HG03432 (cell line): ENCODE measurements around the gene ZNF521.
"Not testable (repeated sequence)": the region's sequence is repeated elsewhere in the genome, so short reads cannot be mapped to it uniquely, and the experiment has no call there.

Source experiments
- ATAC-seq: cut with Tn5 transposase; IDR thresholded peaks from one replicate; pipeline ENCODE4 v1.9.1; 2021; ENCODE audit warnings: mild to moderate bottlenecking, moderate library complexity; ENCODE audit not compliant: unreplicated experiment

ZNF521 gene

DNA sequence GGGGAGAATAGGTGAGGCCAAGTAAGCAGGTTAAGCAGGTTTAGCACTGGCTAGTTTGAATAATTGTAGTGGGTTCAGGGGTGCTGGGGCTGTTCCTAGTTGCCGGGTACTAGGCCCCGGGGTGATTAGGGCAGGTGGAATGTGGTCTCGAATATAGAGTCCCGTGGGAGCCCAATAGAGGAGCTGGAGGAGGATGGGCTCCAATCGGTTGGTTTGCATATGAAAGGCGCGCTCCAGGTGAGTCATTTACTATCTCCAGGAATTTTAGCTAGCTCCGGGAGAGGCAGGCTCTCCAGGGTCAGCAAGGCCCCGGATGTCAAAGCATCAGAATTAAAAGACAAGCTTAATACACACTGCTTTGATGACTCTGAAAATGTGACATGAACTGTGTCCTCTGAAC is 304.0 kb downstream of the ZNF521 start:
- no peak for ATAC-seq

DNA sequence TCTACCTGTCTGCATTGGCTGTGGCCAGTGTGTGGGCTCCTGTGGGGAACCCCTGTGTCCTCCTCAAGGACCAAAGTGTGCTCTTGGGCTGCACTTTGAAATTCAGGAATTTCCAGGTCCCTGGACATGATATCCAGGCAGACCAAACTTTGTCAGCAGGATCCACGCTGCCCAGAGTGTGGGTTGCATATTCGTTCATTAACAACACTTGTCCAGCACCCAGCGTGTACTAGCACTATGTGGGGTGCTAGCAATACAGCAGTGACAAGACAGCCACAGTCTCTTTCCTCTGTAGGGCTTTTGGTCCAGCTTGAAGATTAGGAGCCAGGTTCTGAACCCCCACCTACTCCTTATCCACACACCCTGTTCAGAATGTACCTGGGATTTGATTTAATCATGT is 304.5 kb downstream of the ZNF521 start:
- no peak for ATAC-seq

DNA sequence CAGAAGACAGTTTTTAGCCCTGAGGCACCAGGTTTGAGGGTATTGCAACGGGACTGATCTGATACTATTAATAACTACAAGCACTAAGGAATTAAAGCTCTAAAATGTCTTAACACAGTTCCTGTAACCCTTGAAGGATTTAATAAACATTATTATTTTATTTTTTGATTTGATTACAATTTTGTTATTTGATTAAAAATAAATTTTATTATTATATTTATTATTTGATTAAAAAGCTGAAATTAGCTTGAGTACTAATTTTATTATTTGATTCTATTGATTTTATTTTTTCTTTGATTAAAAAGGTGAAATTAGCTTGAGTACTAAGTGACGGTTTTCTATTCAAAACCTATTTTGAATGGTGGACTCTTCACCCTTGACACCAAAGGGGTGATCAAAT is 307.3 kb downstream of the ZNF521 start:
- ATAC-seq = no peak

DNA sequence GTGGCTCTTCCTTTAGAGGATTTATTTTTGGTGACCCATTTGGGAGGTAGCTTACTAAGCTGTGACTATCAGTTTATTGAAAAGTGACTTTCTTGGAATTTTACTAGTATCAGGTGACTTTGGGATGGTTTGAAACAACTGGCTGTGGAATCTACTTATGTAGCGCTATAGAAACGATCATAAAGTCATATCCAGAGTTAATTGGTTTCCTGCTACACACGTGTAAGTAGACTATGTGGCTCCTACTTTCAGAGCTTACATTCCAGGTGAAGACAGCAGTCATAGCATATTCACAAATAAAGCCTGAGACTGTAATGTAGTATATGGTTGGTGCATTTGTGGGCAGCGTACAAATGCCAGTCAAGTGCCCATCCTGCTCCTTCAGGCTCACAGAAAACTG is 308.9 kb downstream of the ZNF521 start:
- ATAC-seq = no peak

DNA sequence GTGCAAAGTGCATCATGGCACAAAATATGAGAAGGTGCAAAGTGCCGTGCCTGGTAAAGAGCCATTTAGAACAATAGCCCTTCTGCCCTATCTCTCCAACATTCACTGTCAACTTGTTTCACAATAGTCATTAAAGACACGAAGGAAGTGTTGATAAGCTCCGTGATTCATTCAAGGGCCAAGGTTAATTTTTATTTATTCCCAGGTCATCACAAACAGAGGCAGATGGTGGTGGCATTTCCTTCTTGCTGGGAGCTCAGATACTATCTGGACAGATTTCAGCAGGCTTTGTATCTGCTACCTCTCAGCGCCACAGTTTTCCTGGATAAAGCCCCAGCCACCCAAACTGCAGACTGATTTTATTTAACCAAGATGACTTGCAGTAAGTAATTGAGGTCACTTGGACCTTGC is 309.3 kb downstream of the ZNF521 start:
- no peak for ATAC-seq

DNA sequence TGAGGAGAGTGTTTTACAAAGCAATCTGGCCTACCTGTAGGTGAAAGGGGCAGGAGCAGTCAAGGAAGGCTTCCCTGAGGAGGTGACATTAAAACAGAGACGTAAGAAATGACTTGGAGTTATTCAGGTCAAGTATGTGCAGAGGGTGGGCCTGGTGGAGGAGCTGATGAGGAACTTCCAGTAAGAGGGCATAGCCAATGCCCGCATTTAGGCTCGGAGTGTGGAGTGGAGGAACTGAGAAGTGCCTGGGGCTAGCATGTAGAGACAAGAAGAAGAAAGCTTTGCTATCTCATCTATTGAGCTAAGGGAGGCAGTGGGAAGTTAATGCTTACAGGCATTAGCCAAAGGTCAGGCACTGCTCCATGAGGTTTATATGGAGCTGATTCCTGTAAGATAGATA is 312.2 kb downstream of the ZNF521 start:
- no peak for ATAC-seq

DNA sequence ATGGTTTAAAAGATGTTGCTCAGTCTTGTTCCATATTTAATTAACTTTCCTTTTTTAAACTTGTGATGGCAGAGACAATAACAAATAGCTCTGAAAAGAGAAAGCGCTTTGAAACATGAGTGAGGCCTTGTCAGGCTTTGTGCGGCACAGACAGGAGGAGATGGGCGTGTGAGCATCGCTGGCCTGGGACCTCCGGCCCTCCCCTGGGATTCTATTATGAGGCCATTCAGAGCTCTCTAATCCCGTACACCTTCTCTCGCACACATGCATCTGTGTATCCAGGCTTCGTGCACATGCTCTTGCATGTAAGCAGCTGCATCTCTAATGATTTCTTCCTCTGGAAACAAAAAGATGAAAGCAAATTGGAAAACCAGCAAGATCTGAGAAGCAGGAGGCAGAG is 313.7 kb downstream of the ZNF521 start:
- no peak for ATAC-seq

DNA sequence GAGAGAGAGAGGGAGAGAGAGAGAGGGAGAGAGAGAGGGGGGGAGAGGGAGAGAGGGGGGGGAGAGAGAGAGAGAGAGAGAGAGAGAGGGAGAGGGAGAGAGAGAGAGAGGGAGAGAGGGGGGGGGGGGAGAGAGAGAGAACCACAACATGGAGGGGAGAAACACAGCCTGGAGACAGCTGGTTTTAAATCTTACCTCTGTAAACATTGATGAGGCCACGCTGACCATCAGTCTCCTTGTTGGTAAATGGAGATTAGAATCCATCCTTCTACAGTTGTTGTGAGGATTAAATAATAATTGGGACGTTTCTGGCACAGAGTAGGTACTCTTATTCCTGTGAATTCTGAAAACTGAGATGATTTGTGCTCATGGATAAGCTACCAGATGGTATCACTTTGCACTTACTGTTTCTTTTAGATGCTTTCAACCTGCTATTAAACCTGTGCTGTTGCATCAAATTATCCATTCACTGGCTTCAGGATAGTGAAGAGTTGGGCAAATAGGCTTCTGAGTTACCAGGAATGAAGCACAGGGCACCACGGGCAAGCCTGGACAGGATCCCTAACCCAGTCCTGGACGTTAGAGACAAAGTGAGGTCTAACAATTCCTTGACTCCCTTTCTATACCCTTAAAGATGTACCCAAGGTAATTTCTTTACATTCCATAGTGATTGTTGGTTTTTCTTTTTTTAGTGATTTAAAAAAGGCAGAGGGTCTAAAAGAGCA is 318.1 kb downstream of the ZNF521 start:
- no peak for ATAC-seq

DNA sequence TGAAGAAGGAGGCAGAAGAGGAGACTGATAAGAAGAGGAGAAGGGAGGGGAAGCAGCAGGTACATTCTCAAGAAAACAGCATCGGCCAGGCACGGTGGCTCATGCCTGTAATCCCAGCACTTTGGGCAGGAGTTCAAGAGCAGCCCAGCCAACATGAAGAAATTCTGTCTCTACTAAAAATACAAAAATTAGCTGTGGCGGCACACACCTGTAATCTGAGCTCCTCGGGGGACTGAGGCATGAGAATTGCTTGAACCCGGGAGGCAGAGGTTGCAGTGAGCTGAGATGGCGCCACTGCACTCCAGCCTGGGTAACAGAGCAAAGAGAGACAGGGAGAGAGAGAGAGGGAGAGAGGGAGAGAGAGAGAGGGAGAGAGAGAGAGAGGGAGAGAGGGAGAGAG is 318.8 kb downstream of the ZNF521 start:
- not testable (repeated sequence) for ATAC-seq

DNA sequence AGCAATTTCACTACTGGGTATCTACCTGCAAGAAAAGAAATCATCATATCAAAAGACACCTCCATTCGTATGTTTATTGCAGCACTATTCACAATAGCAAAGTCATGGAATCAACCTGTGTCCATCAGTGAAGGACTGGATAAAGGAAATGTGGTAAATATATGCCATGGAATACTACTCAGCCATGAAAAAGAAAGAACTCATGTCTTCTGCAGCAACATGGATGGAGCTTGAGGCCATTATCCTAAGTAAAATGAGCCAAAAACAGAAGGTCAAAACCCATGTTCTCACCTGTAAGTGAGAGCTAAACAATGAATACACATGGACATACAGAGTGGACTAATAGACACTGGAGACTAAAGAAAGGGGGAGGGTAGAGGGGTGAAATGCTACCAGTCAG is 322.2 kb downstream of the ZNF521 start:
- ATAC-seq = no peak

DNA sequence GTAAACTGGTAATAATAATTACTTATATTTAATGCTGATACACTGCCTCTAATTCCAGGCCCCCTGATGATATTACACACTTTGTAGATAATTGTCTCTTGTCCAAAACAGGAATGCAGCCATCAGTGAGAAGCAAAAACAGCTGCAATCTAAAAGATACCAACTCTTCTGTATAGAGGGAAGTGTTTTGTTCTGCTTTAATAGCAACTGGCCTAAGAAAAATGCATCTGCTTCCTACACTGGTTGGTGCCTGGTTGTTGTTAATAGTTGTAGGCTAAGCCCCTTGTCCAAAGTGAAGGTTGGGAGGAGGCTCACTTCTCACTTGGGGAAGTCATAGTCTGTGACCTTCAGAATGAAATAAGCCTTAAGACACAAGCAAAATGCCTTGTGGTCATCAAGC is 332.0 kb downstream of the ZNF521 start:
- no peak for ATAC-seq

DNA sequence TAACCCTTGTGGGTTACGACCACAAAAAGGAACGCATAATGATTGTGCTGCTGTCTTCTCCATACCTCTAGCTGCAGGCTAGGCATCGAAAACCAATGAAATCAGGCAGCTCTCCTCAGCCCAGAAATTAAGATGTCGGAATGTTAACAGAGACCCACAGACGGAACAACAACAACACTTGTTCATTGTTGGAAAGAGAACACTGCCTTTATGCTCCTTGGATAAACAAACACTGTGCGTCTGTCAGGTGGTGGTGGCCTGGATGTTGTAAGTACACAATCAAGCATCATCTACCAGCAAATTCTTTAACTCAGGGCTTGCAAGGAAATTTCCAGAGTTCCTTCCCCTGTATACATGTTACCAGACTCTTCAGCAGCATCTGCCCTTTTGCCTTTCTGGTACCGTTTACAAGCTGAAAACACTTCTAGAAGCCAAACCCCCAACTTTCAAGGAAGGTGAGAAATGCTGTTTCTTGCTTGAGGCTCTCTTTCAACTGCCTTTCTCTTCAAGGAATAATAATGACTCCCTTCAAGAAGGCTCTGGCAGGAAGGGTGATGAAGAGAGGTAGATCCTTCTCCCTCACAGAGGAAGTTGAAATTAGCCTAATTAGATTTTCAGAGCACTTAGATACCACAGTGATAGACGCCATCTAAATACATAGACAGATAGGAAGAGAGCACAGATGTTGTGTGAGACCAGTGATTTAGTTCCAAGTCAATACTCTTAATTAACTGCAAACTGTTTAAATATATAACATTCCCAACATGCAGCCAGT is 332.7 kb downstream of the ZNF521 start:
- no peak for ATAC-seq

DNA sequence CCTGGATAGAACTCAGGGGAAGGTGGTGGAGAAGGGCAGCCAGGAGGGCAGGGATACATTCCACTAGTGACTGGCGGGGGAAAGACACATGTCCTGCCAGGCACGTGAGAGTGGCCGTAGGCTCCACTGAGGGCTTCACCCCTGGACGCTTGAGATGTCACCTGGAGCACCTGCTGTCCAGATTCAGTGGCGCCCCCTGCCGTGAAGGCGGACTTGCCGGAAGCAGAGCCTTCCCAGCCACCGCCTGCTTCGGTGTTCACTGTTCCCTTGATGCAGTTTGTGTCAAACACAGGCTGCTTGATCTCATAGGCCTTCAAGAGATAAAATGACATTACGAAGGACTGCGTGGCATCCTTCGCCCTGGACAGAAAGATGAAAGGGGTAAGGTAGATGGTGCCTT is 335.3 kb downstream of the ZNF521 start:
- no peak for ATAC-seq

DNA sequence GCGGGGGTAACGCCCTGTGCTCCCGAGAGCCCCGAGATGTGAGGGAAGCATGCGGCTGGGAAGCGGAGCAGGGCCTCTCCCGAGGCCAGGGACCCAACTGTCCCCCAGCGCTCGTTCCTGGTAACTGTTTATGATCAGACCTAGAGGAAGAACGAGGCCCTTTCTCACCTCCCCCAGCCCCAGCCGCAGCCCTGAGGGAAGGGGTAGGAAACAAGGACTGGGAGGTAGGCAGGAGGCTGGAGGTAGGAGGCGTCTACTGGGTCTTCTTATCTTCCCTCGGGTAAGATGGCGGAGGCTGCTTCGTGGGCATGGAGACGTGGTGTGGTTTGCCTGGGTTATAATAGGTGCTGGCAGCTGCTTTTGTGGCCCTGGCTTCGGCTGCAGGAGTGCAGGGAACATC is 335.8 kb downstream of the ZNF521 start:
- ATAC-seq = no peak
